ENCODE measurements around the gene ZDHHC16. TPM values are rescaled to one million over a fixed set of nuclear protein-coding genes. Genes with fewer than 3 reads are reported as not detected.
"Not testable (repeated sequence)": the region's sequence is repeated elsewhere in the genome, so short reads cannot be mapped to it uniquely, and the experiment has no call there.

Gene ZDHHC16
- total RNA-seq, 4 donors from 2014 or later, result 25.6 to 38.3 (median 28.4) TPM

GRCh38 chr10:97411406-97411805, 34.6 kb upstream of the ZDHHC16 start:
- no peak overlapping the region for H3K4me3 ChIP-seq
- no peaks in the 10 kb centered on the region for H3K27me3 ChIP-seq
- TF ChIP-seq CTCF (IDR thresholded peaks at IDR 0.05), result no peak
- no peak for TF ChIP-seq POLR2A (IDR thresholded peaks at IDR 0.05)
- H3K27ac ChIP-seq, result no peak overlapping the region
- peaks cover 0 to 12% (median 0%) of the 10 kb centered on the region in 4 donors for H3K4me1 ChIP-seq
- no peaks in the 10 kb centered on the region for H3K9me3 ChIP-seq
- DNase-seq, result no peak
- no peaks in the 10 kb centered on the region for H3K36me3 ChIP-seq

GRCh38 chr10:97412891-97413304, 33.1 kb upstream of the ZDHHC16 start:
- no peak overlapping the region for H3K27ac ChIP-seq

GRCh38 chr10:97416565-97416964, 29.4 kb upstream of the ZDHHC16 start:
- H3K9me3 ChIP-seq, result no peaks in the 10 kb centered on the region
- peaks cover 0 to 11% (median 0%) of the 10 kb centered on the region in 4 donors for H3K4me1 ChIP-seq
- no peaks in the 10 kb centered on the region for H3K36me3 ChIP-seq
- H3K4me3 ChIP-seq, result no peak overlapping the region
- no peaks in the 10 kb centered on the region for H3K27me3 ChIP-seq
- TF ChIP-seq CTCF (IDR thresholded peaks at IDR 0.05) (no peak), POLR2A (IDR thresholded peaks at IDR 0.05) (no peak)
- no peak overlapping the region for H3K27ac ChIP-seq
- no peak for DNase-seq

More at GRCh38 chr10:97412891-97413304, 33.1 kb upstream of the ZDHHC16 start:
- Histone ChIP-seq H3K27me3 (no peaks in the 10 kb centered on the region), H3K9me3 (no peaks in the 10 kb centered on the region), H3K36me3 (no peaks in the 10 kb centered on the region), H3K4me1 (peaks cover 0 to 6% (median 0%) of the 10 kb centered on the region in 4 donors), H3K4me3 (no peak overlapping the region)
- no peak for DNase-seq
- TF ChIP-seq POLR2A (IDR thresholded peaks at IDR 0.05) (no peak), CTCF (IDR thresholded peaks at IDR 0.05) (no peak)

GRCh38 chr10:97423757-97424098, 22.2 kb upstream of the ZDHHC16 start:
- not testable (repeated sequence) for H3K4me3 ChIP-seq, H3K27me3 ChIP-seq, H3K27ac ChIP-seq, DNase-seq, H3K9me3 ChIP-seq, H3K36me3 ChIP-seq
- H3K4me1 ChIP-seq, result peaks cover 0 to 24% (median 9%) of the 10 kb centered on the region in 4 donors

GRCh38 chr10:97425964-97426775, 19.8 kb upstream of the ZDHHC16 start, which contains the start of gene PGAM1:
Gene PGAM1 (plus strand): TSS chr10:97426191. CDS start chr10:97426308, 117 bp downstream.
- Histone ChIP-seq H3K27ac (peak within 1 kb of the TSS; percentile 81 to 88 (median 85)), H3K9me3 (no peaks in the 10 kb centered on the region), H3K4me1 (peaks cover 0 to 19% (median 9%) of the 10 kb centered on the region in 4 donors), H3K27me3 (no peaks in the 10 kb centered on the region), H3K4me3 (peak within 1 kb of the TSS; percentile 60 to 82 (median 72)), H3K36me3 (peaks cover 0 to 19% (median 0%) of the 10 kb centered on the region in 3 donors)
- DNase-seq, result peak; percentile 90 to 97 (median 96)
- TF ChIP-seq POLR2A (IDR thresholded peaks at IDR 0.05) (peak; percentile 88 to 90), CTCF (IDR thresholded peaks at IDR 0.05) (peak; percentile 57 to 84 (median 72))

Data from Peyer's patch (tissue), 4 donors.